HepG2 (cell line): Measurements from ENCODE around the gene PSMB11. TPM values are rescaled to one million over a fixed set of nuclear protein-coding genes. Genes with fewer than 3 reads are reported as not detected.

Experiments
- HNRNPL ChIP-seq: fragments of 200-400 bp; formaldehyde crosslinking; IDR thresholded peaks from 2 replicates; pipeline ENCODE4 v1.6.1; 2017; ENCODE audit warnings: mild to moderate bottlenecking, low read depth, low read length
- ISX ChIP-seq: sonication (generic); formaldehyde crosslinking; conservative IDR thresholded peaks from 2 replicates; pipeline ENCODE4 v1.5.0; 2020; ENCODE audit warnings: missing genetic modification reagents
- PHB2 ChIP-seq: fragments of 450-650 bp; IDR thresholded peaks from 2 replicates; pipeline ENCODE4 v1.6.1; 2018; ENCODE audit not compliant: partially characterized antibody
- PTBP1 ChIP-seq: fragments of 200-400 bp; formaldehyde crosslinking; IDR thresholded peaks from 2 replicates; pipeline ENCODE4 v1.6.1; 2018; ENCODE audit warnings: low read length, low read depth; ENCODE audit not compliant: poor library complexity, severe bottlenecking
- REPIN1 ChIP-seq: sonication (generic); formaldehyde crosslinking; IDR thresholded peaks from 2 replicates; pipeline ENCODE4 v1.8.0; 2022; ENCODE audit warnings: missing genetic modification reagents, low read depth, mild to moderate bottlenecking, borderline replicate concordance
- RFX5 ChIP-seq: IDR thresholded peaks from 2 replicates; pipeline ENCODE4 v1.6.1; 2011; ENCODE audit warnings: low read depth, low read length, improper control_type of control experiment
- SP5 ChIP-seq: IDR thresholded peaks from 2 replicates; pipeline ENCODE4 v1.6.1; 2016; ENCODE audit warnings: low read depth, borderline replicate concordance
- ZNF124 ChIP-seq: sonication (generic); formaldehyde crosslinking; IDR thresholded peaks from 2 replicates; pipeline ENCODE4 v1.4.0; 2020; ENCODE audit warnings: missing genetic modification reagents
- ZNF350 ChIP-seq: sonication (generic); formaldehyde crosslinking; IDR thresholded peaks from 2 replicates; pipeline ENCODE4 v1.4.0; 2020; ENCODE audit warnings: mild to moderate bottlenecking, low read depth, missing genetic modification reagents, borderline replicate concordance
- ZNF619 ChIP-seq: sonication (generic); formaldehyde crosslinking; IDR thresholded peaks from 2 replicates; pipeline ENCODE4 v1.4.0; 2020; ENCODE audit warnings: mild to moderate bottlenecking, missing genetic modification reagents
- polyA plus RNA-seq, 8 experiments: library from polyadenylated mRNA; depleted of rRNA in 3 of 8; stranded (reverse) in 7 of 8; unstranded in 1 of 8; fragments of >200 nt; fragmentation: Illumina TruSeq in 4 of 8; extraction: Trizol in 4 of 8; gene quantifications; 2 replicates each; pipeline versions ENCODE4 v1.2.1 to v1.2.3, GENCODE V29; 2011 to 2016; ENCODE audit warnings: low read depth in 4 of 8, missing spikeins in 1 of 8, mixed read lengths in 1 of 8; ENCODE audit not compliant: insufficient read depth in 1 of 8
- total RNA-seq, 5 experiments: library from RNA; depleted of rRNA; stranded (reverse); fragments of >200 nt; fragmentation: Illumina TruSeq; extraction: Trizol; gene quantifications; 2 replicates each; pipeline ENCODE4 v1.2.3, GENCODE V29; 2016; ENCODE audit warnings: low read depth in 1 of 5
- TF ChIP-seq, protein P1 (sequence below): sonication (generic); formaldehyde crosslinking; IDR thresholded peaks from 2 replicates; pipeline ENCODE4 v1.5.1; 2020; ENCODE audit warnings: mild to moderate bottlenecking, missing genetic modification reagents
- TF ChIP-seq, protein P2 (sequence below): sonication (generic); formaldehyde crosslinking; IDR thresholded peaks from 2 replicates; pipeline ENCODE4 v1.5.0; 2020; ENCODE audit warnings: mild to moderate bottlenecking, missing genetic modification reagents, borderline replicate concordance
- TF ChIP-seq, protein P3 (sequence below): sonication (generic); formaldehyde crosslinking; IDR thresholded peaks from 2 replicates; pipeline ENCODE4 v1.8.1; 2023; ENCODE audit warnings: missing genetic modification reagents, mild to moderate bottlenecking, borderline replicate concordance
- TF ChIP-seq, protein P4 (sequence below): sonication (generic); formaldehyde crosslinking; IDR thresholded peaks from 2 replicates; pipeline ENCODE4 v1.4.0; 2020; ENCODE audit warnings: missing genetic modification reagents, mild to moderate bottlenecking, borderline replicate concordance
- TF ChIP-seq, protein P5 (sequence below): sonication (generic); formaldehyde crosslinking; IDR thresholded peaks from 2 replicates; pipeline ENCODE4 v1.8.0; 2022; ENCODE audit warnings: mild to moderate bottlenecking, missing genetic modification reagents, moderate library complexity

The PSMB11 gene
- total and polyA plus RNA-seq, 2 of the 13 experiments (the other 11 are each of a cell fraction or from before 2014, with no cell fraction given): not detected

DNA sequence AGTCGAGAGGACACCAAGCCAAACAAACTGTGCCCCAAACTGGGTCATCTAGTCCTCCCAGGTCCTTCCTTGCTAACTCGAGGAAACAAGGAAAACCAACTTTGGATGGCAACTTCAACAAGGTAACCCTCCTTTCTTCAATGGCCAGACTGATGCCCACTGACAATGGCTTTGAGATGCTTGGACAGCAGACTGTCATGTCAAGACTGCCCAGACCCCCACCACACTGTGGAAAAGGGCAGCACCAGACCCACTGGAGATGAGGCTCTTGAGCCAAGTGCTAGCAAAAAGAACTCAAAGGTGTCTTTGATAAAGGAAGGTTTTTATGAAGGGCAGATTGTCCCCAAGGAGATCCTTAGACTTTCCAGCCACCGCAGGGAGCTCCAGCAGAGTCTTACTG is 24.4 kb downstream of the PSMB11 start (continued):
- TF ChIP-seq, protein P1, sequence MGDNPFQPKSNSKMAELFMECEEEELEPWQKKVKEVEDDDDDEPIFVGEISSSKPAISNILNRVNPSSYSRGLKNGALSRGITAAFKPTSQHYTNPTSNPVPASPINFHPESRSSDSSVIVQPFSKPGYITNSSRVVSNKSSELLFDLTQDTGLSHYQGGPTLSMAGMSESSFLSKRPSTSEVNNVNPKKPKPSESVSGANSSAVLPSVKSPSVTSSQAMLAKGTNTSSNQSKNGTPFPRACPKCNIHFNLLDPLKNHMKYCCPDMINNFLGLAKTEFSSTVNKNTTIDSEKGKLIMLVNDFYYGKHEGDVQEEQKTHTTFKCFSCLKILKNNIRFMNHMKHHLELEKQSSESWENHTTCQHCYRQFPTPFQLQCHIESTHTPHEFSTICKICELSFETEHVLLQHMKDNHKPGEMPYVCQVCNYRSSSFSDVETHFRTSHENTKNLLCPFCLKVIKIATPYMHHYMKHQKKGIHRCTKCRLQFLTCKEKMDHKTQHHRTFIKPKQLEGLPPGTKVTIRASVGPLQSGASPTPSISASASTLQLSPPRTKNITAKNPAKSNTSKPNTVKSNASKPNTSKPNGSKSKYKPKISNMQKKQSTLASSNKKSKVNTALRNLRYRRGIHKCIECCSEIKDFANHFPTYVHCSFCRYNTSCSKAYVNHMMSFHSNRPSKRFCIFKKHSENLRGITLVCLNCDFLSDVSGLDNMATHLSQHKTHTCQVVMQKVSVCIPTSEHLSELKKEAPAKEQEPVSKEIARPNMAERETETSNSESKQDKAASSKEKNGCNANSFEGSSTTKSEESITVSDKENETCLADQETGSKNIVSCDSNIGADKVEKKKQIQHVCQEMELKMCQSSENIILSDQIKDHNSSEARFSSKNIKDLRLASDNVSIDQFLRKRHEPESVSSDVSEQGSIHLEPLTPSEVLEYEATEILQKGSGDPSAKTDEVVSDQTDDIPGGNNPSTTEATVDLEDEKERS: 0 out of 2 replicates have a peak, but pooled peaks have one; percentile 16
- TF ChIP-seq PTBP1: no peak
- TF ChIP-seq, protein P2, sequence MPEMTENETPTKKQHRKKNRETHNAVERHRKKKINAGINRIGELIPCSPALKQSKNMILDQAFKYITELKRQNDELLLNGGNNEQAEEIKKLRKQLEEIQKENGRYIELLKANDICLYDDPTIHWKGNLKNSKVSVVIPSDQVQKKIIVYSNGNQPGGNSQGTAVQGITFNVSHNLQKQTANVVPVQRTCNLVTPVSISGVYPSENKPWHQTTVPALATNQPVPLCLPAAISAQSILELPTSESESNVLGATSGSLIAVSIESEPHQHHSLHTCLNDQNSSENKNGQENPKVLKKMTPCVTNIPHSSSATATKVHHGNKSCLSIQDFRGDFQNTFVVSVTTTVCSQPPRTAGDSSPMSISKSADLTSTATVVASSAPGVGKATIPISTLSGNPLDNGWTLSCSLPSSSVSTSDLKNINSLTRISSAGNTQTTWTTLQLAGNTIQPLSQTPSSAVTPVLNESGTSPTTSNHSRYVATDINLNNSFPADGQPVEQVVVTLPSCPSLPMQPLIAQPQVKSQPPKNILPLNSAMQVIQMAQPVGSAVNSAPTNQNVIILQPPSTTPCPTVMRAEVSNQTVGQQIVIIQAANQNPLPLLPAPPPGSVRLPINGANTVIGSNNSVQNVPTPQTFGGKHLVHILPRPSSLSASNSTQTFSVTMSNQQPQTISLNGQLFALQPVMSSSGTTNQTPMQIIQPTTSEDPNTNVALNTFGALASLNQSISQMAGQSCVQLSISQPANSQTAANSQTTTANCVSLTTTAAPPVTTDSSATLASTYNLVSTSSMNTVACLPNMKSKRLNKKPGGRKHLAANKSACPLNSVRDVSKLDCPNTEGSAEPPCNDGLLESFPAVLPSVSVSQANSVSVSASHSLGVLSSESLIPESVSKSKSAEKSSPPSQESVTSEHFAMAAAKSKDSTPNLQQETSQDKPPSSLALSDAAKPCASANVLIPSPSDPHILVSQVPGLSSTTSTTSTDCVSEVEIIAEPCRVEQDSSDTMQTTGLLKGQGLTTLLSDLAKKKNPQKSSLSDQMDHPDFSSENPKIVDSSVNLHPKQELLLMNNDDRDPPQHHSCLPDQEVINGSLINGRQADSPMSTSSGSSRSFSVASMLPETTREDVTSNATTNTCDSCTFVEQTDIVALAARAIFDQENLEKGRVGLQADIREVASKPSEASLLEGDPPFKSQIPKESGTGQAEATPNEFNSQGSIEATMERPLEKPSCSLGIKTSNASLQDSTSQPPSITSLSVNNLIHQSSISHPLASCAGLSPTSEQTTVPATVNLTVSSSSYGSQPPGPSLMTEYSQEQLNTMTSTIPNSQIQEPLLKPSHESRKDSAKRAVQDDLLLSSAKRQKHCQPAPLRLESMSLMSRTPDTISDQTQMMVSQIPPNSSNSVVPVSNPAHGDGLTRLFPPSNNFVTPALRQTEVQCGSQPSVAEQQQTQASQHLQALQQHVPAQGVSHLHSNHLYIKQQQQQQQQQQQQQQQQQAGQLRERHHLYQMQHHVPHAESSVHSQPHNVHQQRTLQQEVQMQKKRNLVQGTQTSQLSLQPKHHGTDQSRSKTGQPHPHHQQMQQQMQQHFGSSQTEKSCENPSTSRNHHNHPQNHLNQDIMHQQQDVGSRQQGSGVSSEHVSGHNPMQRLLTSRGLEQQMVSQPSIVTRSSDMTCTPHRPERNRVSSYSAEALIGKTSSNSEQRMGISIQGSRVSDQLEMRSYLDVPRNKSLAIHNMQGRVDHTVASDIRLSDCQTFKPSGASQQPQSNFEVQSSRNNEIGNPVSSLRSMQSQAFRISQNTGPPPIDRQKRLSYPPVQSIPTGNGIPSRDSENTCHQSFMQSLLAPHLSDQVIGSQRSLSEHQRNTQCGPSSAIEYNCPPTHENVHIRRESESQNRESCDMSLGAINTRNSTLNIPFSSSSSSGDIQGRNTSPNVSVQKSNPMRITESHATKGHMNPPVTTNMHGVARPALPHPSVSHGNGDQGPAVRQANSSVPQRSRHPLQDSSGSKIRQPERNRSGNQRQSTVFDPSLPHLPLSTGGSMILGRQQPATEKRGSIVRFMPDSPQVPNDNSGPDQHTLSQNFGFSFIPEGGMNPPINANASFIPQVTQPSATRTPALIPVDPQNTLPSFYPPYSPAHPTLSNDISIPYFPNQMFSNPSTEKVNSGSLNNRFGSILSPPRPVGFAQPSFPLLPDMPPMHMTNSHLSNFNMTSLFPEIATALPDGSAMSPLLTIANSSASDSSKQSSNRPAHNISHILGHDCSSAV: no peak
- no peak for TF ChIP-seq ISX (CRISPR knock-in tag)
- TF ChIP-seq, protein P3, sequence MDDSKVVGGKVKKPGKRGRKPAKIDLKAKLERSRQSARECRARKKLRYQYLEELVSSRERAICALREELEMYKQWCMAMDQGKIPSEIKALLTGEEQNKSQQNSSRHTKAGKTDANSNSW: no peak
- TF ChIP-seq REPIN1 (CRISPR knock-in tag): no peak
- TF ChIP-seq HNRNPL: no peak
- peak; percentile 41; the same call in 1 of the 2 replicates for TF ChIP-seq ZNF619 (CRISPR knock-in tag)
- TF ChIP-seq ZNF124 (CRISPR knock-in tag): no peak
- TF ChIP-seq ZNF350 (CRISPR knock-in tag): 0 out of 2 replicates have a peak, but pooled peaks have one; percentile 33
- no peak for TF ChIP-seq RFX5
- TF ChIP-seq, protein P4, sequence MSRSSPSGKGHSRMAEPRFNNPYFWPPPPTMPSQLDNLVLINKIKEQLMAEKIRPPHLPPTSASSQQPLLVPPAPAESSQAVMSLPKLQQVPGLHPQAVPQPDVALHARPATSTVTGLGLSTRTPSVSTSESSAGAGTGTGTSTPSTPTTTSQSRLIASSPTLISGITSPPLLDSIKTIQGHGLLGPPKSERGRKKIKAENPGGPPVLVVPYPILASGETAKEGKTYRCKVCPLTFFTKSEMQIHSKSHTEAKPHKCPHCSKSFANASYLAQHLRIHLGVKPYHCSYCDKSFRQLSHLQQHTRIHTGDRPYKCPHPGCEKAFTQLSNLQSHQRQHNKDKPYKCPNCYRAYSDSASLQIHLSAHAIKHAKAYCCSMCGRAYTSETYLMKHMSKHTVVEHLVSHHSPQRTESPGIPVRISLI: no peak
- no peak for TF ChIP-seq PHB2
- TF ChIP-seq SP5 (CRISPR knock-in tag): no peak
- TF ChIP-seq, protein P5, sequence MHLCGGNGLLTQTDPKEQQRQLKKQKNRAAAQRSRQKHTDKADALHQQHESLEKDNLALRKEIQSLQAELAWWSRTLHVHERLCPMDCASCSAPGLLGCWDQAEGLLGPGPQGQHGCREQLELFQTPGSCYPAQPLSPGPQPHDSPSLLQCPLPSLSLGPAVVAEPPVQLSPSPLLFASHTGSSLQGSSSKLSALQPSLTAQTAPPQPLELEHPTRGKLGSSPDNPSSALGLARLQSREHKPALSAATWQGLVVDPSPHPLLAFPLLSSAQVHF (CRISPR knock-in tag): no peak
